ENCODE results near the gene ARHGDIB.

The ARHGDIB gene

GRCh38 chr12:14930299-14930698 lies 31.1 kb downstream of the ARHGDIB start:
- DNase-seq (ENCODE audit: low spot score): no peak

DNA sequence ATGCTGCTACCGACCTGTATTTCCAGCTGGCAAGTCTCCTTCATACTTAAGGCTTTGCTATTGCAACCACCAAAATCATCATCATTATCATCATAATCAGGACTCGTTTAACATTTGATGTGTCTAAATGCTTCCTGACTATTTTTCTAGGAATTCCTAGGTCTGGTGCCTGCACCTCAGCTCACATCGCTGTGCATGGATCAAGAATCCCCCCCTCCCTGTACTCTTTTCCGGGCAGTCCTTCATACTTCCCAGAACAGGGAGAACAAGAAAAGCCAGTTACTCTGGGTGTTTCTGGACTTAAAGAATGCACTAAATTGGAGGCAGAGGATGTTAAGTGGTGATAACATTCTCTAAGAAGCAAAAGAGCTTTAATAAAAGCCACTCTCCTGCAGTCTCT lies 32.5 kb downstream of the ARHGDIB start:
- no peak for DNase-seq (ENCODE audit: low spot score)

DNA sequence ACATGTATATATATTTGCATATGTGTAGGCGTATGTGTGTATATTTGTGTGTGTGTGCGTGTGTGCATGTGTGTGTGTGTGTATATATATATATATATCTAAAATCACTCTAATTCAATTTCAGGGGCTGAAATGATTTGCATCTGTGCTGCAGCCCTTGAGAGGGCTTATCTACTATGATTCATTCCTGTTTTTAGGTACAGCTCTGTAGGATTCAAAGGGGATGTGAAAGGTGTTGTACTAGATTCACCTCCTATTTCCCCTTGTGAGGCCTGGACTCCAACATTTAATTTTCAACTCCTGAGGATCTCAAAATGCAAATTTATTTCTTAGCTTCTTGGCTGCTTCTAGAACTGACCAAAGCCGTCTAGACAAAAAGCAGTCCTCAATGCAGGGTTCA lies 34.1 kb downstream of the ARHGDIB start:
- DNase-seq (ENCODE audit: low spot score): no peak

- no peak for DNase-seq (ENCODE audit: low spot score)
Measured at GRCh38 chr12:14924541-14924940, 36.9 kb downstream of the ARHGDIB start.

- DNase-seq (ENCODE audit: low spot score): no peak
Measured at GRCh38 chr12:14923944-14924343, 37.5 kb downstream of the ARHGDIB start.

- DNase-seq (ENCODE audit: low spot score): no peak
Measured at GRCh38 chr12:14921218-14921617, 40.2 kb downstream of the ARHGDIB start.

- DNase-seq (ENCODE audit: low spot score): no peak
Measured at GRCh38 chr12:14920475-14921126, 40.8 kb downstream of the ARHGDIB start.

DNA sequence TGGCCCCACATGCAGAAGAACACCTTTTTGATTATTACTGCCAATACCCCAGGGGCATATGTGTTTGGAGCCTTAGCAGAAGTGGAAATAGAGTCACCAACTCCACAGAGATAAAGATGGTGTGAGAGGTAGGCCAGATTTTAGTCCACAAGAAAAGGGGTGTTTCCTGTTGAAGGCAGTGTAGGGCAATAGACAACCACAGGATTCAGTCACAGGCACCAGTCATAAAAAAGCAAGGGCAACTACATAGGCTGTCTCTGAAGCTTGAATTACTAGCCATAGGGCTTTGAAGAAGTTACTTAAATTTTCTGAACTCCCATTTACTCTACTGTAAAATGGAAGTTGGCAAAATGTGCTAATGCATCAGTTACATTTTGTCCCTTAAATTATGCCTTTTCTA lies 41.9 kb downstream of the ARHGDIB start:
- no peak for DNase-seq (ENCODE audit: low spot score)

GRCh38 chr12:14915736-14916135 lies 45.7 kb downstream of the ARHGDIB start:
- DNase-seq (ENCODE audit: low spot score): no peak

GRCh38 chr12:14913381-14913781 lies 48.0 kb downstream of the ARHGDIB start:
- DNase-seq (ENCODE audit: low spot score): no peak

- DNase-seq (ENCODE audit: low spot score): no peak
Measured at GRCh38 chr12:14911131-14911530, 50.3 kb downstream of the ARHGDIB start.

- no peak for DNase-seq (ENCODE audit: low spot score)
Measured at GRCh38 chr12:14910090-14910915, 51.1 kb downstream of the ARHGDIB start.

- no peak for DNase-seq (ENCODE audit: low spot score)
Measured at GRCh38 chr12:14907953-14908352, 53.4 kb downstream of the ARHGDIB start.

- DNase-seq (ENCODE audit: low spot score): no peak
Measured at GRCh38 chr12:14906114-14906513, 55.3 kb downstream of the ARHGDIB start.

DNA sequence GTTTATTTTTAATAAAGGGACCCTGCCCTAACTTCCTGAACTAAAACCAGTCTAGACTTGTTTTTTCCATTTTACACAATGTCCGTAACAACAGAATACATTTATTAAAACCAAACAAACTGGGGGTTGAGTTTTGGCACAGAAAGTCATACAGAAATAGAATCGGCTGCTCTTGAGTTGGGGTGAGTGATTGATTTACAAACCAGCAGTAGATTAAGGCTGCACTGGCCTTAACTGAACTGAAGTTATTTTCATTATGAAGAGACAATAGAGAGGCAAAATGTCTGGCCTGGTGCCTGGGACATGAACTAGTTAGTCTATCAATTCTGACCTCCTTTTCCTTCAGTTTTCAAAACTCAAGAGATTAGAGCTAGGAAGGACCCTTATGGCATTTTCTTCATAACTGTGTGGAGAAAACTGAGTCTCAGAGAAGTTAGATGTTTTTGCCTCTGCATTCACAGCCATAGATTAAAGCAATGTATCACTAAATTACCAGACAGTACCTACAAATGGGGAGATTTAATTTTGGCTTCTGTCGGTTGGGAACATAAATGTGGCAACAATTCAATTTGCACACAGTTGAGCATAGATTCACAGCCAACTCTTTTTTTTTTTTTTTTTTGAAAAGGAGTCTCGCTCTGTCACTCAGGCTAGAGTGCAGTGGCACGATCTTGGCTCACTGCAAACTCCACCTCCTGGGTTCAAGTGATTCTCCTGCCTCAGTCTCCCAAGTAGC lies 56.0 kb downstream of the ARHGDIB start:
- no peak for DNase-seq (ENCODE audit: low spot score)

GRCh38 chr12:14904854-14905253 lies 56.5 kb downstream of the ARHGDIB start:
- DNase-seq (ENCODE audit: low spot score): no peak

GRCh38 chr12:14903386-14904098 lies 57.9 kb downstream of the ARHGDIB start:
- DNase-seq (ENCODE audit: low spot score): no peak

DNA sequence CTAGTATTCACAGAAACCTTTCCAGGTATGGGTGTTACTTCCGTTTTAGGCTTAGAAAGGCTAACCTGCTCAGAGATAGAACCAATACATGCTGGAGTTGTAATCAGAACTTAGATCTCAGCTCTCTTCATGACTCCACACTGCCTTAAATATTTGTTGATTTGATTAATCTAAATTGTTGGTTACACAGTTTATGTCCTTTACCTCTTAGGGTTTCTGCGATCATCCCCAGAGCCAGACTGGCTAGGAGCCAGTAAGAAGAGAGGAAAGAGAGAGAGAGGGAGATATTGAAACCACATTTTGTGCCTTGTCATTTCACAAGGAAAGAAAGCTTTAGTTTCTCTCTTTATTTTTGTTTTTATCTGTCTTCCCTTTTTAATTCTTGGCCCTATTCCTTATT lies 58.9 kb downstream of the ARHGDIB start:
- peak; percentile 67 for DNase-seq (ENCODE audit: low spot score)

DNA sequence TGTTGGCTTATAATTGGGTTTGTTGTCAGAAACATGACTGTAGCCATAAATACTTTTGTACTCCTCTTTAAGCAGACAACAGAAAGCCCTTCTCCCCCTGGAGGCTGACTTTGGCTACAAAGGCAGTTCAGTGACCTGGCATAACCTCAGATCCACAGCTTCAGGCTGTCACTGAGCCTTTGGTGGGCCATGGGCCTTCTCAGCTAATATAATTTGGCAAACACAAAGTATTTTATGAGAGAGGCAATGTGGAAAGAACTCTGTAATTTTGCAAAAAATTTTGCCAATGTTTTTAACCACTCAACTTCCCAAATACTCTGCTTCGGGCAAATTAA lies 60.2 kb downstream of the ARHGDIB start:
- no peak for DNase-seq (ENCODE audit: low spot score)

GRCh38 chr12:14900521-14901227 lies 60.7 kb downstream of the ARHGDIB start:
- DNase-seq (ENCODE audit: low spot score): no peak

GRCh38 chr12:14896521-14897169 lies 64.8 kb downstream of the ARHGDIB start:
- DNase-seq (ENCODE audit: low spot score): peak; percentile 58

All from hematopoietic multipotent progenitor cell treated with erythropoietin and hydrocortisone succinate and interleukin-3 and kit ligand, for 17 days (in vitro differentiated cells).